Bronchial epithelial cell (primary cell): Measurements from ENCODE around the gene ENTPD1. TPM values are rescaled to one million over a fixed set of nuclear protein-coding genes. Genes with fewer than 3 reads are reported as not detected.

Experiments used
- DNase-seq: peaks from one replicate; pipeline ENCODE4 v3.0.0-alpha.2; 2010; ENCODE audit warnings: low read depth
- FAIRE-seq: peaks from 2 replicates; lab custom pipeline; 2011; peaks lifted over from hg19 to GRCh38; lab: Jason Lieb, UNC
- H3K27me3 ChIP-seq: 2 replicates; pipeline ENCODE4 v1.5.1; 2011; ENCODE audit warnings: low read length; ENCODE audit not compliant: control insufficient read depth, insufficient read depth
- H3K36me3 ChIP-seq: 2 replicates; pipeline ENCODE4 v1.5.1; 2011; ENCODE audit warnings: low read length; ENCODE audit not compliant: control insufficient read depth, insufficient read depth
- H3K4me3 ChIP-seq: 2 replicates; pipeline ENCODE4 v1.5.1; 2011; ENCODE audit warnings: mild to moderate bottlenecking, low read depth, low read length, control low read depth
- CTCF ChIP-seq: IDR thresholded peaks from 2 replicates; pipeline ENCODE4 v1.5.1; 2011; ENCODE audit warnings: mild to moderate bottlenecking, moderate library complexity, low read length, control low read depth, inconsistent platforms; ENCODE audit not compliant: insufficient read depth, severe bottlenecking
- total RNA-seq: library from RNA; depleted of rRNA; stranded (reverse); fragments of >200 nt; gene quantifications from 2 replicates; pipeline ENCODE4 v1.2.1, GENCODE V29; 2014

Gene ENTPD1
- total RNA-seq, 1 donor from 2014 or later, result not detected

DNA sequence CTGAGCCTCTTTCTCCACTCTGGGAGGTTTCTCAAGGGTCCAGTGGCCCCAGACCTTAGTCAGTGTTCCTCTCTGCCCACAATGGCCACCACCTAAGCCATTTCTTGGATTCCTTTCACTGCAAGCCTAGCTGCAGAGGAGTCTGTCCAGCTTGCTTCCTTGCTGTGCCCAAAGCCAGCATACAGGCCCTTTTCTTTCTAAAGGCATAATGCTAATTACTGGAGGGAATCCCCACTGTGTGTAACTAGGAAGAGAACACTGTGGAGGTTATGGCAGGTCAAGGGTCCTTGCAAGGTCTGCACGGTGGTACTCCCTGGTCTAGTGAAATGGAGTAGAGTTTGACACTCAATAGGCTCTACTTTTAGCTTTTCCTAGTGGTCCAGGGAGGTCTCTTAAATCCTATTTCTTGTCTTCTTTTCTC is 81.4 kb downstream of the ENTPD1 start:
- FAIRE-seq (no peak), DNase-seq (no peak)
- Histone ChIP-seq H3K36me3 (no peaks in the 10 kb centered on the region), H3K4me3 (no peak overlapping the region), H3K27me3 (no peaks in the 10 kb centered on the region)
- TF ChIP-seq CTCF, result no peak

DNA sequence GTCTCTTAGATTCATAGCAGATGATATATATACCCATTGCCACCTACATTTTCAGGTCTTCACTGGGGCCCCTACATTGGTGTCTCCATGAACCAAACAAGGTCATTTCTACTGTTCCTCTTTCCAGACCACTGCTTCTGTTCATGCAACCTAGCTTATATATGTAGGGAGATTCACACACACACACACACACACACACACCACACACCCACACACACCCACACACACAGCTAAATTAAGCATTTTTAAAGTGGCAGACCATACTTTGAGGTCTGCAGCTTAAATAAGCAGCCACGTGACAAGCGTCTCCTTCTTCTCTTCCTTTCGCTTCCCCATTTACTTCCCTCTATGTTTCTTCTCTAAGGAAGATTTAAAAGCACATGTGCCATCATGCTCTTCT is 81.8 kb downstream of the ENTPD1 start:
- DNase-seq (no peak), FAIRE-seq (no peak)
- TF ChIP-seq CTCF, result no peak
- no peaks in the 10 kb centered on the region for H3K27me3 ChIP-seq
- no peak overlapping the region for H3K4me3 ChIP-seq
- no peaks in the 10 kb centered on the region for H3K36me3 ChIP-seq

- no peak for DNase-seq
- Histone ChIP-seq H3K36me3 (no peaks in the 10 kb centered on the region), H3K4me3 (no peak overlapping the region), H3K27me3 (no peaks in the 10 kb centered on the region)
- TF ChIP-seq CTCF, result no peak
- no peak for FAIRE-seq
Observed at GRCh38 chr10:95840121-95840520, 84.2 kb downstream of the ENTPD1 start.

GRCh38 chr10:95840681-95841080 is 84.7 kb downstream of the ENTPD1 start:
- DNase-seq, result no peak
- FAIRE-seq, result no peak
- H3K4me3 ChIP-seq, result no peak overlapping the region
- no peak for TF ChIP-seq CTCF
- H3K36me3 ChIP-seq, result no peaks in the 10 kb centered on the region
- H3K27me3 ChIP-seq, result no peaks in the 10 kb centered on the region

DNA sequence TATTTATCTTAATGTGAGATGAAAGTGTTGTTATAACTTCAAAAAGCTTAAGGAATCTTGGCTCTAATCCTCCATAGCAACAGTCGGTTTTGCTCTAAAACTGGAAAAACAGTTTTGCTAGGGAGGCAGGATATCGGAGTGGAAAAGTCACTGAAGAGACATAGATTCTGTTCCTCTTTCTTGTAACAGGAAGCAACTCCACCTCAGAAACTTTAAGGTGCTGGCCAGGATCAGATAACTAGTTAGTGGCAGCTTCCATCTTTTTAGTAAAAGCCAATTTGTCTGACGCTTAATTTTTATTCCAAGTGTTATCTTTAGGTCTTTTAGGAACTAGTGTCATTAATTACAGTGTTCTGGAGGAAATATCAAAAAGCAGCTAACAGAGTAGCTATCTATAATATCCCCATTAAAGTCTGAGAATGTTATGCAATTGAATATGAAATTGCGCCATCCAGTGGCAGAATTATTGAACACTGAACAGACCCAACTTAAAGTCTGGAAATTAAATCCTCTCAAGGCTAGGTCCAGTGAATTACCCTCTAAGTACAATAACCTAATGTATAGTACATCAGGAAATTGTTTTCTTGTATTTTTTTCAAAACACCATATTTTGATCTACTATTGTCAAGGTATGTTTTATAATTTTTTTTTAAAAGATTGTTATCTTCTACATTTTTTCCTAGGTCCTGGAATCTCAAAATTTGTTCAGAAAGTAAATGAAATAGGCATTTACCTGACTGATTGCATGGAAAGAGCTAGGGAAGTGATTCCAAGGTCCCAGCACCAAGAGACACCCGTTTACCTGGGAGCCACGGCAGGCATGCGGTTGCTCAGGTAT is 85.9 kb downstream of the ENTPD1 start:
- no peak overlapping the region for H3K4me3 ChIP-seq
- FAIRE-seq, result no peak
- peak; percentile 26 for TF ChIP-seq CTCF
- no peaks in the 10 kb centered on the region for H3K36me3 ChIP-seq
- peak; percentile 62 for DNase-seq
- H3K27me3 ChIP-seq, result no peaks in the 10 kb centered on the region
